ENCODE measurements around the gene WASHC3.

DNA sequence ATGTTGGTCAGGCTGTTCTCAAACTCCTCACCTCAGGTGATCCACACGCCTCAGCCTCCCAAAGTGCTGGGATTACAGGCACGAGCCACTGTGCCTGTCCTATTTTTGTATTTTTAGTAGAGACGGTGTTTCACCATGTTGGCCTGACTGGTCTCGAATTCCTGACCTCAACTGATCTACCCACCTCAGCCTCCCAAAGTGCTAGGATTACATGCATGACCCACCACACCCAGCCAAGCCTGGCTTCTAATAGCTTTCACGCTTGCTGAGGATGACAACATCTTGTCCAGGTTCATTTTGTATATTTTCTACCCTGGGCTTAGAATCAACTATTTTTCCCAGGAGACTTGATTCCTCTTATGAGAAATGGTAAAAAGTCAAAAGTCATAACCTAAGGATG is 64.7 kb downstream of the WASHC3 start:
- TF ChIP-seq, protein P1, sequence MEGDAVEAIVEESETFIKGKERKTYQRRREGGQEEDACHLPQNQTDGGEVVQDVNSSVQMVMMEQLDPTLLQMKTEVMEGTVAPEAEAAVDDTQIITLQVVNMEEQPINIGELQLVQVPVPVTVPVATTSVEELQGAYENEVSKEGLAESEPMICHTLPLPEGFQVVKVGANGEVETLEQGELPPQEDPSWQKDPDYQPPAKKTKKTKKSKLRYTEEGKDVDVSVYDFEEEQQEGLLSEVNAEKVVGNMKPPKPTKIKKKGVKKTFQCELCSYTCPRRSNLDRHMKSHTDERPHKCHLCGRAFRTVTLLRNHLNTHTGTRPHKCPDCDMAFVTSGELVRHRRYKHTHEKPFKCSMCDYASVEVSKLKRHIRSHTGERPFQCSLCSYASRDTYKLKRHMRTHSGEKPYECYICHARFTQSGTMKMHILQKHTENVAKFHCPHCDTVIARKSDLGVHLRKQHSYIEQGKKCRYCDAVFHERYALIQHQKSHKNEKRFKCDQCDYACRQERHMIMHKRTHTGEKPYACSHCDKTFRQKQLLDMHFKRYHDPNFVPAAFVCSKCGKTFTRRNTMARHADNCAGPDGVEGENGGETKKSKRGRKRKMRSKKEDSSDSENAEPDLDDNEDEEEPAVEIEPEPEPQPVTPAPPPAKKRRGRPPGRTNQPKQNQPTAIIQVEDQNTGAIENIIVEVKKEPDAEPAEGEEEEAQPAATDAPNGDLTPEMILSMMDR (IDR thresholded peaks at IDR 0.05) = no peak
- TF ChIP-seq EZH2 (IDR thresholded peaks at IDR 0.05) (no peak), EZH2phosphoT487 (IDR thresholded peaks at IDR 0.05) (no peak)
